B cell (primary cell): Measurements from ENCODE around the gene ZNF554. TPM values are rescaled to one million over a fixed set of nuclear protein-coding genes. Genes with fewer than 3 reads are reported as not detected.

Experiments used
- ATAC-seq: fragments of 200-7000 bp; cut with Tn5 transposase; one replicate; pipeline ENCODE4 v1.10.0; 2021; ENCODE audit warnings: low read depth, mild to moderate bottlenecking, moderate number of reproducible peaks, moderate library complexity
- CTCF ChIA-PET: fragments of 350-600 bp; sonication (Branson Sonifier 250); formaldehyde crosslinking; loops from one replicate; lab custom pipeline; 2021; ENCODE audit warnings: antibody characterized with exemption, inconsistent platforms; lab: Charles Lee
- POLR2A ChIA-PET: fragments of 350-600 bp; sonication (Branson Sonifier 250); formaldehyde crosslinking; loops from one replicate; lab custom pipeline; 2021; ENCODE audit warnings: antibody characterized with exemption; lab: Charles Lee
- DNase-seq: peaks from one replicate; pipeline ENCODE4 v3.0.0; 2013
- H2AFZ ChIP-seq: 2 replicates; pipeline ENCODE4 v1.6.1; 2012; ENCODE audit warnings: mild to moderate bottlenecking, low read depth, low read length; ENCODE audit not compliant: insufficient read depth, poor library complexity, severe bottlenecking
- H3K27ac ChIP-seq, 2 donors: 1 replicate in 1 of 2; 2 replicates in 1 of 2; pipeline ENCODE4 v1.5.1; 2012 to 2013; ENCODE audit warnings: low read length in 2 of 2, mild to moderate bottlenecking in 2 of 2, moderate library complexity in 1 of 2
- H3K27me3 ChIP-seq, 4 experiments: fragments of 200-600 bp in 1 of 4; sonication (generic) in 1 of 4; replicated peaks in 1 of 4; 1 replicate in 2 of 4; 2 replicates in 2 of 4; pipeline versions ENCODE4 v1.6.1 to v1.7.0; 2013 to 2016; ENCODE audit warnings: low read length in 3 of 4, mild to moderate bottlenecking in 2 of 4, mixed read lengths in 1 of 4, moderate library complexity in 1 of 4; ENCODE audit not compliant: insufficient read depth in 4 of 4, control insufficient read depth in 3 of 4; ENCODE audit errors: control extremely low read depth in 1 of 4
- H3K36me3 ChIP-seq, 2 experiments: replicated peaks in 1 of 2; 1 replicate in 1 of 2; 2 replicates in 1 of 2; pipeline versions ENCODE4 v1.6.1 to v1.7.1; 2013; ENCODE audit warnings: low read length in 1 of 2; ENCODE audit not compliant: insufficient read depth in 2 of 2, control insufficient read depth in 1 of 2; ENCODE audit errors: control extremely low read depth in 1 of 2, extremely low read depth in 1 of 2
- H3K4me1 ChIP-seq, 2 donors: fragments of 200-600 bp in 1 of 2; sonication (generic) in 1 of 2; 1 replicate in 1 of 2; 2 replicates in 1 of 2; pipeline versions ENCODE4 v1.5.1 to v1.6.1; 2013 to 2017; ENCODE audit warnings: low read length in 2 of 2; ENCODE audit not compliant: control insufficient read depth in 2 of 2, insufficient read depth in 2 of 2
- H3K4me2 ChIP-seq: replicated peaks from 2 replicates; pipeline ENCODE3; 2012; ENCODE audit warnings: mild to moderate bottlenecking, low read depth, low read length; ENCODE audit not compliant: poor library complexity, severe bottlenecking
- H3K4me3 ChIP-seq, 5 experiments: fragments of 200-600 bp in 1 of 5; sonication (generic) in 1 of 5; 1 replicate in 3 of 5; 2 replicates in 2 of 5; pipeline versions ENCODE4 v1.5.1 to v1.7.0; 2011 to 2016; ENCODE audit warnings: low read length in 4 of 5, mild to moderate bottlenecking in 4 of 5, low read depth in 2 of 5, control low read depth in 1 of 5, moderate library complexity in 1 of 5; ENCODE audit not compliant: insufficient read depth in 1 of 5; ENCODE audit errors: control extremely low read depth in 1 of 5, extremely low read depth in 1 of 5
- H3K79me2 ChIP-seq: fragments of 200-600 bp; sonication (generic); one replicate; pipeline ENCODE4 v1.6.0; 2016; ENCODE audit warnings: low read length; ENCODE audit not compliant: control insufficient read depth, insufficient read depth
- H3K9ac ChIP-seq: fragments of 200-600 bp; sonication (generic); 2 replicates; pipeline ENCODE4 v1.6.1; 2017; ENCODE audit warnings: mild to moderate bottlenecking, low read length, moderate library complexity
- H3K9me3 ChIP-seq, 3 donors: one replicate each; pipeline versions ENCODE4 v1.6.1 to v1.7.1; 2013; ENCODE audit warnings: low read length in 2 of 3; ENCODE audit not compliant: control insufficient read depth in 2 of 3, insufficient read depth in 1 of 3; ENCODE audit errors: control extremely low read depth in 1 of 3
- H4K20me1 ChIP-seq: 2 replicates; pipeline ENCODE4 v1.6.0; 2012; ENCODE audit warnings: mild to moderate bottlenecking, low read length; ENCODE audit not compliant: insufficient read depth, control insufficient read depth, poor library complexity, severe bottlenecking
- H3K27ac Mint-ChIP-seq: one replicate; pipeline ENCODE4 v1.8.0; 2021; ENCODE audit warnings: mixed read lengths
- H3K27me3 Mint-ChIP-seq: one replicate; pipeline ENCODE4 v1.8.0; 2021; ENCODE audit warnings: mixed read lengths
- H3K4me1 Mint-ChIP-seq: one replicate; pipeline ENCODE4 v1.8.0; 2021; ENCODE audit warnings: mixed read lengths
- H3K4me3 Mint-ChIP-seq: one replicate; pipeline ENCODE4 v1.8.0; 2021; ENCODE audit warnings: mixed read lengths
- H3K9me3 Mint-ChIP-seq: one replicate; pipeline ENCODE4 v1.8.0; 2022; ENCODE audit warnings: mixed read lengths; ENCODE audit not compliant: insufficient read depth
- EZH2 ChIP-seq: IDR thresholded peaks from 2 replicates; pipeline ENCODE4 v1.6.1; 2012; ENCODE audit warnings: borderline replicate concordance, low read depth, mild to moderate bottlenecking, moderate library complexity, low read length; ENCODE audit not compliant: insufficient read depth, poor library complexity, severe bottlenecking
- WGBS: methylation state at CpG from one replicate; pipeline ENCODE4 v1.1.5; 2013; ENCODE audit warnings: missing lambda C conversion rate; ENCODE audit not compliant: insufficient coverage; 5-methylcytosine and 5-hydroxymethylcytosine counted together
- intact Hi-C: fragments of 100-400 bp; cut with micrococcal nuclease; formaldehyde crosslinking; loops from one replicate; pipeline ENCODE4 v1.10.0; 2022
- polyA plus RNA-seq: library from polyadenylated mRNA; depleted of rRNA; stranded (reverse); fragments of >200 nt; gene quantifications from 2 replicates; pipeline ENCODE4 v1.2.3, GENCODE V29; 2012
- total RNA-seq, 2 donors: library from RNA; stranded (reverse); fragments of 120-200 nt in 1 of 2; gene quantifications; 1 replicate in 1 of 2; 2 replicates in 1 of 2; pipeline versions ENCODE4 v1.2.3 to v1.2.4, GENCODE V29; 2013 to 2022
- TF ChIP-seq, protein P1 (sequence below): fragments of 200-600 bp; IDR thresholded peaks from one replicate; pipeline ENCODE4 v1.8.0; 2022; ENCODE audit warnings: antibody characterized with exemption, mild to moderate bottlenecking

Gene ZNF554
- total and polyA plus RNA-seq, 2 donors (not counting 1 experiment from before 2014, with no cell fraction given) = 2.8 to 5.9 TPM

DNA sequence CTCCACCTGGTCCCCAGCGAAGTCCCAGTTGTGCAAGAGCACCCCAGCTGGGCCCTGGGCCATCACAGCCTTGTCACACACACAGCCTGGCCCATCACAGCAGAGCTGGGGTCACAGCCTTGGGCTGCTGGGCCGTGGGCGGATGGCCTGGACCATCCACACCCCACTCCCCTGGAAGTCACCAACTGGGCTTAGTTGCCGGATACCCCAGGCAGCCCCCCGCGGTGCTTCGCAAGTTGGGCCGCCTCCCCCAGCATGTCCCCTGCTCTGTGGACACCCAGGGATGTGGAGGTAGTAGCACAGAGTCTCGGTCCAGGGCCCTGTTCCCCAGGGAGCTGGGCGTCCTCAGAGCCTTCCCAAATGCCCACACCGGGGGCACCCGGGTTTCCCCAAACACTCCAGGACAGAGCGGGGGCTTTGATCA lies 4.5 kb upstream of the ZNF554 start:
- no peak for ATAC-seq
- no peak for DNase-seq
- H3K4me1 ChIP-seq = peaks cover under 1 to 11% of the 10 kb centered on the region in 2 donors
- H3K4me2 ChIP-seq = no peak overlapping the region
- CTCF ChIA-PET = no interaction called here
- 96% methylated on average over 13 of the region's 13 CpGs for WGBS
- no peaks in the 10 kb centered on the region for H3K27me3 Mint-ChIP-seq
- no peak overlapping the region for H3K27ac ChIP-seq
- H3K36me3 ChIP-seq = peaks cover 0 to 5% of the 10 kb centered on the region in 2 experiments
- peaks cover 3% of the 10 kb centered on the region for H3K79me2 ChIP-seq
- no peak overlapping the region for H3K27ac Mint-ChIP-seq
- no peaks in the 10 kb centered on the region for H3K9me3 ChIP-seq
- H3K4me1 Mint-ChIP-seq = peaks cover 5% of the 10 kb centered on the region
- no peak for TF ChIP-seq EZH2
- TF ChIP-seq, protein P1, sequence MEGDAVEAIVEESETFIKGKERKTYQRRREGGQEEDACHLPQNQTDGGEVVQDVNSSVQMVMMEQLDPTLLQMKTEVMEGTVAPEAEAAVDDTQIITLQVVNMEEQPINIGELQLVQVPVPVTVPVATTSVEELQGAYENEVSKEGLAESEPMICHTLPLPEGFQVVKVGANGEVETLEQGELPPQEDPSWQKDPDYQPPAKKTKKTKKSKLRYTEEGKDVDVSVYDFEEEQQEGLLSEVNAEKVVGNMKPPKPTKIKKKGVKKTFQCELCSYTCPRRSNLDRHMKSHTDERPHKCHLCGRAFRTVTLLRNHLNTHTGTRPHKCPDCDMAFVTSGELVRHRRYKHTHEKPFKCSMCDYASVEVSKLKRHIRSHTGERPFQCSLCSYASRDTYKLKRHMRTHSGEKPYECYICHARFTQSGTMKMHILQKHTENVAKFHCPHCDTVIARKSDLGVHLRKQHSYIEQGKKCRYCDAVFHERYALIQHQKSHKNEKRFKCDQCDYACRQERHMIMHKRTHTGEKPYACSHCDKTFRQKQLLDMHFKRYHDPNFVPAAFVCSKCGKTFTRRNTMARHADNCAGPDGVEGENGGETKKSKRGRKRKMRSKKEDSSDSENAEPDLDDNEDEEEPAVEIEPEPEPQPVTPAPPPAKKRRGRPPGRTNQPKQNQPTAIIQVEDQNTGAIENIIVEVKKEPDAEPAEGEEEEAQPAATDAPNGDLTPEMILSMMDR = no peak
- H4K20me1 ChIP-seq = no peaks in the 10 kb centered on the region
- no peak overlapping the region for H2AFZ ChIP-seq
- intact Hi-C loops = no loop called here
- H3K9me3 Mint-ChIP-seq = no peaks in the 10 kb centered on the region
- H3K9ac ChIP-seq = no peak overlapping the region
- H3K27me3 ChIP-seq = no peaks in the 10 kb centered on the region
- H3K4me3 ChIP-seq = no peak overlapping the region
- no peak overlapping the region for H3K4me3 Mint-ChIP-seq
- POLR2A ChIA-PET = no interaction called here

DNA sequence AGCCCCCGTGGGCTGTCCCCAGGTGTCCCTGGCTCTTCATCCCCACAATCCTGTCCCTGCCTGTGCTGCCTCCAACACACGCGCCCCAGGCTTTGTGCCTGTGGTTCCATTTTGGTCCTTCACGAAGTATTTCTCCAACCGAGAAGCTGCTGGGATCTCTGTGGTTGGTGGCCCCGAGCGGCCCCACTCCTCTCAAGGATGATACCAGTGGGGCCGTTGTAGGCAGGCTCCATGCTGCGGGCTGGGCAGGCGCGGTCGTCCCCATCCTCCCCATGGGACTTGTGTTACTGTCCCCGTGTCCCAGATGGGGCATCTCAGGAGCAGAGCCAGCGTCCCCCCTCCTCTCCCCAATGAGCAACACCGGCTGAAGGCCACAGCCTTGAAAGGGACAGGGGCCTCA lies 3.7 kb upstream of the ZNF554 start:
- Histone ChIP-seq H3K9me3 (no peaks in the 10 kb centered on the region), H3K79me2 (peaks cover 7% of the 10 kb centered on the region), H3K4me2 (no peak overlapping the region), H3K4me1 (peaks cover 4 to 18% of the 10 kb centered on the region in 2 donors), H3K36me3 (peaks cover 0 to 5% of the 10 kb centered on the region in 2 experiments), H3K4me3 (no peak overlapping the region), H4K20me1 (no peaks in the 10 kb centered on the region), H3K27me3 (no peaks in the 10 kb centered on the region), H3K27ac (no peak overlapping the region), H2AFZ (no peak overlapping the region), H3K9ac (no peak overlapping the region)
- no peaks in the 10 kb centered on the region for H3K9me3 Mint-ChIP-seq
- POLR2A ChIA-PET = no interaction called here
- intact Hi-C loops = no loop called here
- H3K4me3 Mint-ChIP-seq = no peak overlapping the region
- no peak for ATAC-seq
- no peak for DNase-seq
- 83% methylated on average over 11 of the region's 15 CpGs for WGBS
- TF ChIP-seq, protein P1 = no peak
- TF ChIP-seq EZH2 = no peak
- peaks cover 8% of the 10 kb centered on the region for H3K4me1 Mint-ChIP-seq
- CTCF ChIA-PET = no interaction called here
- no peak overlapping the region for H3K27ac Mint-ChIP-seq
- no peaks in the 10 kb centered on the region for H3K27me3 Mint-ChIP-seq
